HFF-Myc (cell line): ENCODE measurements around the gene CNPPD1.
A peak's percentile ranks its signal among the peaks of the same experiment; 100 is the strongest.
"Not testable (repeated sequence)": the region's sequence is repeated elsewhere in the genome, so short reads cannot be mapped to it uniquely, and the experiment has no call there.

Source experiments
- DNase-seq: peaks from one replicate; pipeline ENCODE4 v3.0.0-alpha.2; 2011; ENCODE audit warnings: low read depth; ENCODE audit errors: extremely low read depth
- H3K4me3 ChIP-seq: replicated peaks from 2 replicates; pipeline ENCODE4 v1.5.1; 2011; ENCODE audit warnings: low read depth, mild to moderate bottlenecking, control low read depth, low read length
- CTCF ChIP-seq: IDR thresholded peaks from 2 replicates; pipeline ENCODE4 v1.5.1; 2012; ENCODE audit warnings: mild to moderate bottlenecking, low read depth, low read length, control low read depth; ENCODE audit errors: missing control alignments

CNPPD1 gene

GRCh38 chr2:219207134-219207883 is 30.6 kb upstream of the CNPPD1 start:
- DNase-seq, result no peak
- TF ChIP-seq CTCF, result no peak
- peak overlapping the region; percentile 52 for H3K4me3 ChIP-seq

DNA sequence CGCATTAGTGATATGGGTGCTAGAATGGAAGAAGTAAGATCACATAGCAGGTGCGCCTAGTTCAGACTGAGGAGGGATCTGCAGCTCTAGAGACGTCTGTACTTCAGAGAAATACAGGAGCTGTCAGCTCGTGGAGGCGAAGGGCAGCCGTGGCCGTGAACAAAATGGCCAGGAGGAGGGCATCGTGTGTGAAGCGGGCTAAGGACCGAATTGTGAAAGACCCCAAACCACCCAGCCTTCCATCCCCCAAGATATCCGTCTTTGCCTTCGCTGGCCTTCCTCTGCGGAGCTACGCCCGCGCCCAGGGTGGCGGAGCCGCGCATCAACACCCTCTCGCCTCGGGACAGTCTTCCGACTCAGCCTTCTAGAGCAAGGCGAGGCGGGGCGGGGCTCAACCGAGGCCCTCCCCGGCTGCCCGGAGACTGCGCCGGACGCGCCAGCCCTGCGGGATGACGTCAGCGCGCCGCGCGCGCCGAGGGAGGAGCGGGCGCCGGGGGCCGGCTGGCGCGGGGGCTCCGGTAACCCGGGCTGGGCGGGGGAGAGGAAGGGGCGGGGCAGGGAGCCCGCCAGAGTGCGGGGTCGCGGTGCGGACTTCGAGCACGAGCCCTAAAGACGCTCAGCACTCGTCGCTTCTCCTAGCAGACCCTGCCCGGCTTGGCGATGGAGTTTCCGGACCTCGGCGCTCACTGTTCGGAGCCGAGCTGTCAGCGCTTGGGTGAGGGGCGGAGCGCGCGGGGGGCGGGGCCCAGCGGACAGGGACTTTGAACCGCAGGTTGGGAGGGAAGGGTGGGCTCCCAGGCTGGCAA is 29.8 kb upstream of the CNPPD1 start, which contains the start of gene ZFAND2B:
TSS of gene ZFAND2B (plus strand) at position 455 of the 806 bp plus-strand sequence. CDS start at position 661, 206 bp downstream.
- H3K4me3 ChIP-seq, result peak within 1 kb of the TSS; percentile 52
- no peak for DNase-seq
- TF ChIP-seq CTCF, result no peak

- H3K4me3 ChIP-seq, result peak overlapping the region; percentile 52
- no peak for TF ChIP-seq CTCF
- DNase-seq, result no peak
Measured at GRCh38 chr2:219205981-219206327, 29.2 kb upstream of the CNPPD1 start.

DNA sequence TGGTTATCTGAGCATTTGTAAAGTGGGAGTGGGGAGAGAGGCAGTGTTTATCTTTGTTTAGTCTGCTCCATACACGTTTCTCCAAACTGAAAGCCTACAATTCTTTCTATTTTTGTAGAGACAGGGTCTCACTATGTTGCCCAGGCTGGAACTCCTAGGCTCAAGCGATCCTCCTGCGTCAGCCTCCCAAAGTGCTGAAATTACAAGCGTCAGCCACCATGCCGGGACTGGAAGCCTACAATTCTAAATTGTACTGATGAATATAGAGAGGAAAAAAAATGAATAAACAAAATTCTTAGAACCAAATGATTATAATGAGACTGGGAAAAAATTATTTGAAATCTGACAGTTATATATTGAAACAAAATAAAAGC is 28.4 kb upstream of the CNPPD1 start:
- no peak for TF ChIP-seq CTCF
- DNase-seq, result no peak
- no peak overlapping the region for H3K4me3 ChIP-seq

GRCh38 chr2:219204425-219205164 is 27.9 kb upstream of the CNPPD1 start:
- H3K4me3 ChIP-seq, result no peak overlapping the region
- no peak for TF ChIP-seq CTCF
- no peak for DNase-seq

- DNase-seq, H3K4me3 ChIP-seq: not testable (repeated sequence)
Measured at GRCh38 chr2:219201331-219201730, 24.6 kb upstream of the CNPPD1 start.

DNA sequence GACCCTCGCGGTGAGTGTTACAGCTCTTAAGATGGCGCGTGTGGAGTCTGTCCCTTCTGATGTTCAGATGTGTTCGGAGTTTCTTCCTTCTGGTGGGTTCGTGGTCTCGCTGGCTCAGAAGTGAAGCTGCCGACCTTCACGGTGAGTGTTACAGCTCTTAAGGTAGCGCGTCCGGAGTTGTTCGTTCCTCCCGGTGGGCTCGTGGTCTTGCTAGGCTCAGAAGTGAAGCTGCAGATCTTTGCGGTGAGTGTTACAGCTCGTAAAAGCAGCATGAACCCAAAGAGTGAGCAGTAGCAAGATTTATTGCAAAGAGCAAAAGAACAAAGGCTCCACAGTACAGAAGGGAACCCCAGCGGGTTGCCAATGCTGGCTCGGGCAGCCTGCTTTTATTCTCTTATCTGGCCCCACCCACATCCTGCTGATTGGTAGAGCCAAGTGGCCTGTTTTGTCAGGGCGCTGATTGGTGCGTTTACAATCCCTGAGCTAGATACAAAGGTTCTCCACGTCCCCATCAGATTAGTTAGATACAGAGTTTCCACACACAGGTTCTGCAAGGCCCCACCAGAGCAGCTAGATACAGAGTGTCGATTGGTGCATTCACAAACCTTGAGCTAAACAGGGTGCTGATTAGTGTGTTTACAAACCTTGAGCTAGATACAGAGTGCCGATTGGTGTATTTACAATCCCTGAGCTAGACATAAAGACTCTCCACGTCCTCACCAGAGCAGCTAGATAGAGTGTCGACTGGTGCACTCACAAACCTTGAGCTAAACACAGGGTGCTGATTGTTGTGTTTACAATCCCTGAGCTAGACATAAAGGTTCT is 24.0 kb upstream of the CNPPD1 start:
- not testable (repeated sequence) for H3K4me3 ChIP-seq, DNase-seq
